KOPT-K1 (cell line): ENCODE data around the gene PABPN1.

Experiments used
- H3K27ac ChIP-seq: fragments of 200-600 bp; sonication (generic); 2 replicates; pipeline ENCODE4 v1.5.1; 2016; ENCODE audit warnings: antibody characterized with exemption, mild to moderate bottlenecking, low read depth, low read length; ENCODE audit not compliant: poor library complexity, severe bottlenecking
- H3K36me3 ChIP-seq: fragments of 200-600 bp; sonication (generic); 2 replicates; pipeline ENCODE4 v1.5.1; 2017; ENCODE audit warnings: antibody characterized with exemption, mild to moderate bottlenecking, low read length, moderate library complexity; ENCODE audit not compliant: insufficient read depth
- H3K9me3 ChIP-seq: fragments of 200-600 bp; sonication (generic); 2 replicates; pipeline ENCODE4 v1.5.1; 2017; ENCODE audit warnings: antibody characterized with exemption, low read length, mild to moderate bottlenecking; ENCODE audit not compliant: insufficient read depth, poor library complexity, severe bottlenecking

The PABPN1 gene

GRCh38 chr14:23372509-23372908 is 51.3 kb downstream of the PABPN1 start, which contains the start of gene IL25:
IL25 (plus strand) TSS chr14:23372809.
- no peak within 1 kb of the TSS for H3K27ac ChIP-seq
- H3K36me3 ChIP-seq, result no peaks in the 10 kb centered on the region
- no peaks in the 10 kb centered on the region for H3K9me3 ChIP-seq

- Histone ChIP-seq H3K36me3 (no peaks in the 10 kb centered on the region), H3K9me3 (no peaks in the 10 kb centered on the region), H3K27ac (no peak overlapping the region)
Observed at GRCh38 chr14:23373041-23373440, 51.8 kb downstream of the PABPN1 start.
